Panc1 (cell line): ENCODE results near the gene SLC6A11.

Experiments used
- CTCF ChIP-seq: fragments of 450-650 bp; IDR thresholded peaks from 2 replicates; pipeline ENCODE4 v1.5.1; 2017; ENCODE audit warnings: mild to moderate bottlenecking
- REST ChIP-seq, 2 experiments: IDR thresholded peaks; 2 replicates each; pipeline ENCODE4 v1.6.1; 2011 to 2012; ENCODE audit warnings: low read depth in 2 of 2, control low read depth in 1 of 2, low read length in 1 of 2, mild to moderate bottlenecking in 1 of 2, moderate library complexity in 1 of 2; ENCODE audit not compliant: insufficient read depth in 1 of 2
- SIN3A ChIP-seq: IDR thresholded peaks from 2 replicates; pipeline ENCODE4 v1.6.1; 2012; ENCODE audit warnings: low read depth, mild to moderate bottlenecking, low read length, moderate library complexity, borderline replicate concordance; ENCODE audit not compliant: insufficient read depth
- TCF7L2 ChIP-seq: IDR thresholded peaks from 2 replicates; pipeline ENCODE4 v1.6.1; 2011; ENCODE audit warnings: mild to moderate bottlenecking, low read depth, low read length, inconsistent platforms

DNA sequence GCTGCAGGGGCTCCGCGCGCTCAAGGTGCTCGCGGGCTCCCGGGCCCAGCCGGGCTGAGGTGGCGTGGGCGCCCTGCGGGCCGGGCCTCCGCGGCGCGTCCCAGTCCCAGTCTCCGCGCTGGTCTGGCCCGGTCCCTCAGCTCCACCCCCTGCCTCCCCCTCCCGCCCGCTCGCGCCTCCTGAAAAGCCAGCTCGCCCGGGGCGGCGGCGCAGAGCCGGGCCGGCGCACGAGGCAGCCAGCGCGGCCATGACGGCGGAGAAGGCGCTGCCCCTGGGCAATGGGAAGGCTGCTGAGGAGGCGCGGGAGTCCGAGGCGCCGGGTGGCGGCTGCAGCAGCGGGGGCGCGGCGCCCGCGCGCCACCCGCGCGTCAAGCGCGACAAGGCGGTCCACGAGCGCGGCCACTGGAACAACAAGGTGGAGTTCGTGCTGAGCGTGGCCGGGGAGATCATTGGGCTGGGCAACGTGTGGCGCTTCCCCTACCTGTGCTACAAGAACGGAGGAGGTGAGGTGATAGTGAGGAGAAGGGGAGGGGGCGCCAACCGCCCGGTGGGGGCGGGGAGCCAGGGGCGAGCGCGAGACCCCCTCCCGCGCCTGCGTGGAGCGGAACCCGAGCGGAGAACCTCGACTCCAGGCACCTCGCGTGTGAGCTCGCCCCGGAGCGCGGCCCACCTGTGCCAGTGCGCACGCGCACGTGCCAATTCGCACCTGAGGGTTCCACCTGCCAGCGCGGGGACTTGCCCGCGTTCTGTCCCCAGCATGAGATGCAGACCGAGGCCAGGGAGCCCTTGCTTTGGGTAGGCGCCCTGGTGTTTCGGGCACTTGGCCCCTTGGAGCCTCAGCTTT is at the start of gene SLC6A11:
- TF ChIP-seq CTCF (no peak), REST (IDR thresholded peaks at IDR 0.05; ENCODE audit: insufficient read depth in 1 of 2, low read depth in 2 of 2, low read length in 1 of 2) (no peak), SIN3A (no peak), TCF7L2 (no peak)
